ENCODE measurements around the gene RTCB.

Gene RTCB

DNA sequence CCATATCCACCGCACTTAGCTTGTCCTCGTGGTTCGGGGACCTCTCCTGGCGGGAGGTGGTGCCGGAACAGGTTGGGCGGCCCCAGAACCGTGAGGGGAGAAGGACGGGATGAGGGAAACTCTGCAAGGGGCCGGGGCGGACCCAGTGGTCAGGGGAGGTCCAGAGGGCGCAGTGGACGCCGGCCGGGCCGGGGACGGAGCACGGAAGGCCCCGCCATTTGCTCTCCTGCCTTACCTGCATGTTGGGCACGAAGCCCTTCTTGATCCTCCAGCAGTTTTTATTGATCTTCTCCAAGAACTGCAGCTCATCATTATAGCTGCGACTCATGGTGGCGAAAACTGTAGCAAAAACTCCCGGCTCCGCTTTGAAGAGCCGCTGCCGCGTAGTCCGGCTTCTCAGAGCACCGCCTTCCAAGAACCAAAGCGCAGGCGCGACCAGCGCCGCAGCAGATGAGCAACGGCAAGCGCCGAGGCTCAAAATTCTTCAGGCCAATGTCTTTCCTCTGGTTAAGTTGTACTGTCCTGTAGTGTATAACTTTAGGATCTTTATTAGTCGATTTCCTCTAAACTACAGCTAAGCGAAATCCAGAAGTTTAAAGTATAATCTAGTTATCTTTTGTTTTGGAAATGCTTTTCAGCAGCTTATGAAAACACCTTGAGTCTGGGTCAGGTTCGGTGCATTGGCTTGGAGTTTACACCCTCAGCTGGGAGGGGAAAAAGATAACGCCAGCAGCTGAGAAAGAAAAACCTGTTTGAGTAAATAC, at the start of gene RTCB:
RTCB (minus strand) TSS at position 419 of the 764 bp plus-strand sequence; CDS start at position 328, 91 bp downstream.
- H3K9me3 Mint-ChIP-seq = no peaks in the 10 kb centered on the region
- H3K27ac Mint-ChIP-seq = peak within 1 kb of the TSS; percentile 95
- peak; percentile 90 for ATAC-seq
- H3K4me1 Mint-ChIP-seq = peaks cover 22% of the 10 kb centered on the region
- peak; percentile 83 to 92 for DNase-seq (ENCODE audit: low spot score in 2 of 2)
- H3K36me3 Mint-ChIP-seq = peaks cover 39% of the 10 kb centered on the region
- H3K4me3 Mint-ChIP-seq = peak within 1 kb of the TSS; percentile 86

DNA sequence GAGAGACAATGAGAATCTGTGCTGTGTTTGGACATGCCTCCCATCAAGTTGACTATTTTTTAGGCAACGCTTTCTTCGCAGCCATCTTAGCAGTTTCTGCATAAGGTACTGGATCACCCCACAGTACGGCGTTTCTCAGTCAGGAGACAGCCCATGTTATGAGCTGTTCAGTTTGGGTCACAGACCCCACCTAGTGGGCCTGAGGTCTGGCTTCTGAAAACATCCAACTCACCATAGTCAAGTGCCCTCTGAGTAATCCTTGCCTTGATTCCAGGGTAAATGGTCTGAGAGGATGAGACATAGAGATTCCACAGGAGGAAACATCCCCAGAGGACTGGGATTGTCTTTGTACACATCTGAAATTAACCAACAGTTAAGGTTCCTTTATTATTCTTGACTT, 45.0 kb upstream of the RTCB start:
- Mint-ChIP-seq H3K27ac (no peak overlapping the region), H3K9me3 (no peaks in the 10 kb centered on the region), H3K4me1 (no peaks in the 10 kb centered on the region), H3K36me3 (no peaks in the 10 kb centered on the region), H3K4me3 (no peak overlapping the region)
- ATAC-seq (no peak), DNase-seq (ENCODE audit: low spot score in 2 of 2) (no peak)

DNA sequence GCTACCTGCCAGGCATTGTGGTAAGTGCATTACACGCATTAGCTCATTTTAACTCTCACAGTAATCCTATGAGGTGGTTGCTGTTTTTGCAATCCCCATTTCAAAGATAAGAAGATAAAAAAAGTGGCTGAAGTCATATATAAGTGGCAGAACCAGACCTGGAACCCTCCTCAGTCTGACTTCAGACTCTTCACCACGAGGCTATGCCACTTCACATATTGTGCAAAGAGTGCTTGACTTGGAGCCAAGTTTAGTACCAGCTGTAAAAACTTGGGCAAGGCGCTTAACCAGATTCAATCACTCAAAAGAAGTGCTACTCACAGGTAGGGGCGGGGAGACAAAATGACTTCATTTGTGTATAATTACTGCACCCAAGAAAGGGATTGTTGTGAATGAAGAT, 36.9 kb upstream of the RTCB start:
- Mint-ChIP-seq H3K4me1 (no peaks in the 10 kb centered on the region), H3K27ac (no peak overlapping the region), H3K4me3 (no peak overlapping the region), H3K36me3 (no peaks in the 10 kb centered on the region), H3K9me3 (no peaks in the 10 kb centered on the region)
- no peak for ATAC-seq
- no peak for DNase-seq (ENCODE audit: low spot score in 2 of 2)

DNA sequence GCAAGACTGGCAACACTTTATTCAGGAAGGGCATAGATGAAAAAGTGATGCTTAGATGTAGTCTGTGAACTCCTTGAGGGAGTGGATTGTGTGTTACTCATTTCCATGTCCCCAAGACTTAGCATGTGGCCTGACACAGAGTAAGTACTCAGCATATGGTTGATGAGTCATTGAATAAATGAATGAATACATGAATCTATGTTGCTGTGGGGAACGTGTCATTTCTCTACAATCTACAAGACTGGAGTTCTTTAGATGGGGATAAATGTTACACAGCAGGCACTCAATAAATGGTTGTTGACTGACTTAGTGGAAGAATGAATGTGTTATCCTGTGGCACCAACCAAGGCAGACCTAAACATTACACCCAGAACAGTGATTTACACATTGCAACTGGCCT, 34.3 kb upstream of the RTCB start:
- Mint-ChIP-seq H3K36me3 (no peaks in the 10 kb centered on the region), H3K9me3 (no peaks in the 10 kb centered on the region), H3K4me3 (no peak overlapping the region), H3K4me1 (no peaks in the 10 kb centered on the region), H3K27ac (no peak overlapping the region)
- ATAC-seq (peak; percentile 91), DNase-seq (ENCODE audit: low spot score in 2 of 2) (no peak)

DNA sequence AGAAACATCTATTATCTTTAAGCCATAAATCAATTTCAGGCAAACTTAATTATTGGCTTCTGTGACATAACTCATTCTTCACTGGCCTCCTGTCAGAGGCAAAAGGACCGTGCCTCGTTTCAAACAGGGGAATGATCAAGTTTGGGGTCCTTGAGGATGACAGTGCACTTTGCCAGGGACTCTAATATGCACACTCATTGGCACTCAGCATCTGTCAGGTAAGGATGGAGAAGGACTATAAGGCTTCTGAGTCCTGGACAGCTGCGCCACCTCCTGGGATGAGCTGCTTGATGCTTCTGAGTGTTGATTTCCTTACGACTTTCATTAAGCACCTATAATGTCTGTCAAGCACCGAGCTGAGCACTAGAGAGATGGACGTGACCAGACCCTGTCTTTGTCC, 32.0 kb upstream of the RTCB start:
- no peak for DNase-seq (ENCODE audit: low spot score in 2 of 2)
- H3K4me1 Mint-ChIP-seq = no peaks in the 10 kb centered on the region
- ATAC-seq = no peak
- no peak overlapping the region for H3K4me3 Mint-ChIP-seq
- H3K27ac Mint-ChIP-seq = no peak overlapping the region
- H3K9me3 Mint-ChIP-seq = no peaks in the 10 kb centered on the region
- H3K36me3 Mint-ChIP-seq = no peaks in the 10 kb centered on the region

DNA sequence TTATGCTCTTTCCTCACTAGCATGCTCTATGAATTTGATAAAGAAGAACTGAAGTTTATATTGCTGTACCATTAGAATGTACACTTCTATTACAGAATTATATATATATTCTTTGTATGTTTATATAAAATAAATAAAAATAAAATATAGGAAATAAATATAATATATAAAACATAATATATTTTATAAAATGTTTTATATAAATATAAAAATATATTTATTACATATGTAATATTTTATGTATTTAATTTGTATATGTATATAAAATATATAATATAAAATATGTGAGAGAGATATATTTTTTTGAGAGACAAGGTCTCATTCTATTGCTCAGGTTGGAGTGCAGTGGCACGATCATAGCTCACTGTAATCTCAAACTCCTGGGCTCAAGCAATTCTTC, 18.3 kb upstream of the RTCB start:
- Mint-ChIP-seq H3K9me3 (no peaks in the 10 kb centered on the region), H3K4me1 (no peaks in the 10 kb centered on the region), H3K4me3 (no peak overlapping the region), H3K27ac (no peak overlapping the region), H3K36me3 (no peaks in the 10 kb centered on the region)
- ATAC-seq (no peak), DNase-seq (ENCODE audit: low spot score in 2 of 2) (no peak)

DNA sequence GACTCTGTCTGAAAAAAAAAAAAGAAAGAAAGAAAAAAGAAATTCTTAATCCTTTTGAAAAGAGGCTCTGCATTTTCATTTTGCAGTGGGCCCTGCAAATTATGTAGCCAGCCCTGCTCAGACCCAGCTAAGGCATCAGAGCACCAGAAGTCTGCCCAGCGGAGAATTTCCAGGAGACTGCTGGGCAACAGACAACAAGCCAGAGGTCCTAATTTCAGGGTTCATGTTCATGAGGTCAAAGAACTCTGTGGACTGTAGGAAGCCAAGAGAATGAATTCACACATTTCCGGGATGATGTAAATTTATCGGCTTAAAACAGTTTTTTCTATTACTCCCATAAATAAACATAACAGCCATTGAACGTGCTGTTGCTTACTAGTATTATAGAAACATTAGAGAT, 14.8 kb upstream of the RTCB start:
- no peaks in the 10 kb centered on the region for H3K9me3 Mint-ChIP-seq
- ATAC-seq (no peak), DNase-seq (ENCODE audit: low spot score in 2 of 2) (no peak)
- H3K4me3 Mint-ChIP-seq = no peak overlapping the region
- H3K4me1 Mint-ChIP-seq = no peaks in the 10 kb centered on the region
- peaks cover 5% of the 10 kb centered on the region for H3K36me3 Mint-ChIP-seq
- no peak overlapping the region for H3K27ac Mint-ChIP-seq

DNA sequence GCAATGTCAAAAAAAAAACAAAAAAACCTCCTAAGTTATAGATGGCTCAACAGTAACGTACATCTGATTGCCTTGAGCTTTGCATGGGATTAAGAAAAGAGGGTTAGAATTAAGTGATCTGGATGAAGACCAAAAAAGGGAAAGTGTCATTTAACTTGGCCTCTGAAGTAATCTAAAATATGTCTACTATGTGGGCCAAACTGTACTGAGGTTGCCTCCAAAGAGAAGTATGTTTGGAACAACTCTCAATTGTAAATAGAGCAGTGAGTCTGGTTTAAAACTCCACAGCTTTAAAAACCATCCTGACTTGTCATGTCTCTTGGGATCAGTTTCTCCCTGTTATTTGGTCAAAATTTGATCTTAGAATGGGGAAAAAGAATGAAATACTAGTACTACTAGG, 11.6 kb upstream of the RTCB start:
- no peaks in the 10 kb centered on the region for H3K9me3 Mint-ChIP-seq
- no peak overlapping the region for H3K27ac Mint-ChIP-seq
- H3K4me3 Mint-ChIP-seq = no peak overlapping the region
- ATAC-seq (no peak), DNase-seq (ENCODE audit: low spot score in 2 of 2) (no peak)
- peaks cover 5% of the 10 kb centered on the region for H3K36me3 Mint-ChIP-seq
- H3K4me1 Mint-ChIP-seq = no peaks in the 10 kb centered on the region

DNA sequence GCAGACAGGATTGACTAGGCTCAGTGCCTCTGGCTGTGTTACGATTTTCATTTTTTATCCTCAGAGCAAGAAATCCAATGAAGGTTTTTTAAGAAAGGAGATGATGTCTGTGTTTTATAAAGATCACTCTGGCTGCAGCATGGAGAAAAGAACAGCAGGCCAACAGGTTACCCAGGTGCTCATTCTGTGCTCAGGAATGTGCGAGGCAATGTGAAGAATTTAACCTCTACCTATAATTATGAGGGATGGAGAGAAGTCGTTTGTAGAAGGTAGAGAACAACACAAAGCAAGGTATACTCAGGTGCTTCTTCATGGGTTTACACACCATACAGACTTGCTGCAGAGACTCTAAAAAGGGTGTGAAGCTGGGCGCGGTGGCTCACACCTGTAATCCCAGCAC, 10.0 kb upstream of the RTCB start:
- Mint-ChIP-seq H3K27ac (no peak overlapping the region), H3K4me3 (no peak overlapping the region), H3K9me3 (no peaks in the 10 kb centered on the region), H3K36me3 (peaks cover 5% of the 10 kb centered on the region), H3K4me1 (no peaks in the 10 kb centered on the region)
- no peak for ATAC-seq
- DNase-seq (ENCODE audit: low spot score in 2 of 2) = no peak

DNA sequence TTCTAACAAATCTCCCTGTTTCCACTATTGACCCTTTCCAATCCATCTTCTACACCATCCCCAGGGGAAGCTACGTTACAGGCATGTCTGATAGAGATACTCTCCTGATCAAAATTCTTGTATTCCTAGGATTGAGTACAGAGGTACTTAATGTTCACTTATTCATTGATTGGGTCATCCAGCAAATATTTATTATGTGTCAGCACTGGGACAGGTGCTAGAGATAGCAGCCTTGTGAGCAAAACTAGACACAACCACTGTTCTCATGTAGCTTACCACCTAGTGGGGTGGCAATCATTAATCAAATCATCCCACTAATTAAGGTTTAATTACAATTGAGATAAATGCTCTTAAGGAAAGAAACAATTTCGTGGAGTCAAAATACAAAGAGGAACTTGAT, 9.4 kb upstream of the RTCB start:
- ATAC-seq (no peak), DNase-seq (ENCODE audit: low spot score in 2 of 2) (no peak)
- no peaks in the 10 kb centered on the region for H3K4me1 Mint-ChIP-seq
- H3K4me3 Mint-ChIP-seq = no peak overlapping the region
- no peaks in the 10 kb centered on the region for H3K9me3 Mint-ChIP-seq
- H3K36me3 Mint-ChIP-seq = peaks cover 5% of the 10 kb centered on the region
- no peak overlapping the region for H3K27ac Mint-ChIP-seq

DNA sequence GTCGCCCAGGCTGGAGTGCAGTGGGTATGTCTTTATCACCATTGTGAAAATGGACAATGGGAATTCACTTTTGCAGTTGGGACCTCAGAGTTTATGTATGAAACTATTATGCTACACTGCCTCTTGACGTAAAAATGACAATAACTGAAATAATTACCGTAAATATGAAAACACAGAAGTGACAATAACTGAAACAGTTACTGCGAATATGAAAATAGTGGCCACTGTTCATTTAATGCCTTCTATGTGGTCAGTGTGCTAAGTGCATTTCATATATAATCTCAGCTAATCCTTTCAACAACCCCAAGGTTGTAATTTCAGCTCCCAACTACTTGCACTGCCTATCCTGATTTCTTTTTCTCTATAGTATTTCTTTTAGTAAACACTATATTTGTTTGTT, 5.9 kb upstream of the RTCB start:
- no peaks in the 10 kb centered on the region for H3K36me3 Mint-ChIP-seq
- no peak overlapping the region for H3K27ac Mint-ChIP-seq
- ATAC-seq (no peak), DNase-seq (ENCODE audit: low spot score in 2 of 2) (no peak)
- no peaks in the 10 kb centered on the region for H3K4me1 Mint-ChIP-seq
- no peaks in the 10 kb centered on the region for H3K9me3 Mint-ChIP-seq
- no peak overlapping the region for H3K4me3 Mint-ChIP-seq

DNA sequence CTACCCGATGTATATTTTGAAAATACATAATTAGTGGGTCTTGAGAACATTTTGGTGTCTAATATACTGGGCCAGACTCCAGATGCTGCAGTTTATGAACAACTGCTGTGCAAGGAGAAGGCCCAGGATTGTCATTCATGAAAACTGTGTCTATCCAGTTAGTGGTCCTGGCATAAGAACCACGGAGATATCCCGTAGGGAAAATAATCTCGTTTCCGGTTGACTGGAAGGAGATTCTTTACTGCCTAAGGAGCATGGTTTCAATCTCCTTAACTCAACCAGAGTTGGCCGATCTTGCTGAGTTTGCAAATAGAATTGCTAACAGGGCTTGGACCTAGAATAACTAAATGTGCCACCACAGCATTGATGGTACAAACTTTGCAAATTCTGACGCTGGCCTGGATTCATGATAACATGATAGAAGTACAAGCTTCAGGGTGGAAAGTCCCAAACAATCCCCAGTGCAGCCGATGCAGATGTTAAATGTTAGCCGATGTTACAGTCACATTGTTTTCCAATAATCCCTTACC, 4.6 kb upstream of the RTCB start:
- ATAC-seq = no peak
- H3K4me1 Mint-ChIP-seq = no peaks in the 10 kb centered on the region
- H3K27ac Mint-ChIP-seq = no peak overlapping the region
- H3K9me3 Mint-ChIP-seq = no peaks in the 10 kb centered on the region
- no peak overlapping the region for H3K4me3 Mint-ChIP-seq
- DNase-seq (ENCODE audit: low spot score in 2 of 2) = no peak
- peaks cover 6% of the 10 kb centered on the region for H3K36me3 Mint-ChIP-seq

DNA sequence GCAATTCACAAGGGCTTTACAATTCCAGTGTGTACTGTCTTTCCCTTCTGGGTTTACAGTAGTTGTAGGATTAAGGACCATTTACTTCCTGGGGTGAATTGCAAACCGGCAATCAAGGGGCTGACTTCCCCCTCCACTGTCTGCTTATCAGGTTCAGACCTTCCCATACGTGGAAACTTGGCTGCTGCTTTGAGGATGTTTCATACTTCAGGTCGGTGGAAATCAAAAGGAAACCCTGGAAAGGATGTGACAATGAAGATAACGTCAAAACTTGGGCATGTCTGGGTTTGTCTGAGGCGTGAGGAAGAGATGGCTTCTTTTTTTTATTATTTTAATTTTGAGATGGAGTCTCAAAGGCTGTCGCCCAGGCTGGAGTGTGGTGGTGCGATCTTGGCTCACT, 2.1 kb upstream of the RTCB start:
- DNase-seq (ENCODE audit: low spot score in 2 of 2) (no peak), ATAC-seq (no peak)
- Mint-ChIP-seq H3K27ac (no peak overlapping the region), H3K9me3 (no peaks in the 10 kb centered on the region), H3K4me1 (peaks cover 7% of the 10 kb centered on the region), H3K4me3 (no peak overlapping the region), H3K36me3 (peaks cover 17% of the 10 kb centered on the region)

DNA sequence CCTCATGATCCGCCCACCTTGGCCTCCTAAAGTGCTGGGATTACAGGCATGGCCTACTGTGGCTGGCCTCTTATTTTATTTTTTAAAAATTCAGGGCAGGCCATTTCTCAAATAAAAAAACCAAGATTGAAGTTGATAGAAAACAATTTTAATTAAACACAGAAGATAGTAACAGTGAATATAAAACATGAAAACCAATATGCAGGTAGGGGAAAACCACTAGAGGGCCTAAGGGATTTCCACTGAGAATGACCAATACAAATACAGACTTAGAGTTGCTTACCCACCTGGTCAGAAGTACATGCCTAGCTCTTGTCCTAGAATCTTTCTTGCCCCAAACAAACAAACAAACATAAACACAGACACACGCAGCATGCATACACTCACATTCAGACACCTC, 1.7 kb upstream of the RTCB start:
- DNase-seq (ENCODE audit: low spot score in 2 of 2) (no peak), ATAC-seq (no peak)
- H3K9me3 Mint-ChIP-seq = no peaks in the 10 kb centered on the region
- no peak overlapping the region for H3K4me3 Mint-ChIP-seq
- H3K36me3 Mint-ChIP-seq = peaks cover 22% of the 10 kb centered on the region
- H3K27ac Mint-ChIP-seq = no peak overlapping the region
- peaks cover 12% of the 10 kb centered on the region for H3K4me1 Mint-ChIP-seq

DNA sequence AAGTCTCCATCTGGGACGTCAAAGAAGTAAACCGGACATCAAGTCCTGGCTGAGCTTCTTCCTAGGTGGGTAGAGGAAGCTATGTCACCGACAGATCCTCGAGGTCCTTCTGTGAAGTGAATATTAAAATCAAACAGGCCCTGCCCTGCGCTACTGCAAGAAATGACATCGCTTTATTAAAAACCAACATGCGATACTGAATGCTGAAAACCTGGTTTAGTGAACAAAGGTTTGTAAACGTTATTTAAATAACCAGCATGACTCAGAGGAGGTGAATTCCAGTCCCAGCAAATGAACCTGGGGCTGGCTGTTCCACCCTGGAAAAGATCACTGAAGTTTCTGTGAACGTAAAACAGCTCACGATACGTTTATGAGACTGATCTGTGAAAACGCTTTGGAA, 645 bp downstream of the RTCB start:
- Mint-ChIP-seq H3K27ac (peak overlapping the region; percentile 95), H3K4me3 (peak overlapping the region; percentile 86), H3K4me1 (peaks cover 23% of the 10 kb centered on the region), H3K9me3 (no peaks in the 10 kb centered on the region), H3K36me3 (peaks cover 45% of the 10 kb centered on the region)
- DNase-seq (ENCODE audit: low spot score in 2 of 2) (no peak), ATAC-seq (peak; percentile 52)

DNA sequence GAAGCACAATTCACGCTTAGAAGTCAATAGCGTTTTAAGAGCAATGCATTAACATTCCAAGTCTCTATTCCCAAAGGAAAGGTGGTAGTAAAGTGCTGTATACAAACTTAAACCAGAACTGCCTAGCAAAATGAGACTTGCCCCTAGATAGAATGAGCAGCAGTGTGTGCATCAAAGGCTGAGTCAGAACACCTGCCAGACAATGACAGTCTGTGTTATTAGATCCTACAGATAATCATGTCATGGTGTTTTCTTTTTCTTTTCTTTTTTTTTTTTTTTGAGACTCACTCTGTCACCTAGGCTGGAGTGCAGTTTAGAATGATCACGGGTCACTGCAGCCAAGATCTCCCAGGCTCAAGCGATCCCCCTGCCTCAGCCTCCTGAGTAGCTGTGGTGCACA, 1.6 kb downstream of the RTCB start:
- no peak for ATAC-seq
- no peak for DNase-seq (ENCODE audit: low spot score in 2 of 2)
- H3K27ac Mint-ChIP-seq = no peak overlapping the region
- peaks cover 23% of the 10 kb centered on the region for H3K4me1 Mint-ChIP-seq
- H3K36me3 Mint-ChIP-seq = peaks cover 55% of the 10 kb centered on the region
- H3K9me3 Mint-ChIP-seq = no peaks in the 10 kb centered on the region
- H3K4me3 Mint-ChIP-seq = peak overlapping the region; percentile 86

Data from stimulated activated effector memory CD8-positive, alpha-beta T cell treated with anti-CD3 and anti-CD28 coated beads, Interleukin-12 subunit alpha, Interleukin-12 subunit beta, amount 100 ng/mL, for 72 hours (primary cell).